ENCODE results near the gene TBCD. TPM values are rescaled to one million over a fixed set of nuclear protein-coding genes. Genes with fewer than 3 reads are reported as not detected.

TBCD gene
- total RNA-seq, 1 experiment from 2014 or later: 173 TPM

DNA sequence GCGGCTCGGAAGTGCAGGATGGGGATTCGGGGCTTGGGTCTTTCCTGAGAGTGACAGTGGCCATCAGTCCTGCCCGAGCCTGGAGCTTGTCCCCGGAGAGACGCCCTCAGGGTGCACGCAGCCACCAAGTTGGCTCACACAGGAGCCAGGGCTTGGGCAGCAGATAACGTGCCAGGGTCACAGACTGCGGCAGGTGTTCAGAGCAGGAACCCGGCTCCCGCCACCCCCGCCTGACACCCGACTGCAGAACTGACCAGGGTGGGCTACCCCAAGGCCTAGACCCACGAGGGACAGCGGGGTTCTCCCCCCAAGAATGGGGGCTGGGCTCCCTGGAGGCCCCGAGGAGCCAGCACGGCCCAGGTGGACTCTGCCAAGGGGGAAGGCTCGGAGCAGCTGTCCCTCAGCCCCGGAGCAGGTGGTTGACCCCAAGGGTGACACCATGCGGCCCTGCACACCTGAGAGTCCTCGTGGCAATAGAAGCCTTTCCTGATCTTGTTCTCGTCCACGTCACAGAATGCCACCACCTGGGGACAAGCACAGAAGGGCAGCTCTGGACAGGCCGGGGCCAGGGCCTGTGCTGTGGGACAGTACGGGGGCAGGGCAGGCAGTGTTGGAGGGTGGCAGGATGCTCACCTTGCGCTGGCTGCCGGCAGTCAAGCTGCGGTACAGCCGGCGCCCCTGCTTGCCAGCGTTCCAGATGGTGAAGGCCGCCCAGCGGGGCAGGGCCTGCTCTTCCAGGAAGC is 205.0 kb downstream of the TBCD start (continued):
- TF ChIP-seq, protein P1, sequence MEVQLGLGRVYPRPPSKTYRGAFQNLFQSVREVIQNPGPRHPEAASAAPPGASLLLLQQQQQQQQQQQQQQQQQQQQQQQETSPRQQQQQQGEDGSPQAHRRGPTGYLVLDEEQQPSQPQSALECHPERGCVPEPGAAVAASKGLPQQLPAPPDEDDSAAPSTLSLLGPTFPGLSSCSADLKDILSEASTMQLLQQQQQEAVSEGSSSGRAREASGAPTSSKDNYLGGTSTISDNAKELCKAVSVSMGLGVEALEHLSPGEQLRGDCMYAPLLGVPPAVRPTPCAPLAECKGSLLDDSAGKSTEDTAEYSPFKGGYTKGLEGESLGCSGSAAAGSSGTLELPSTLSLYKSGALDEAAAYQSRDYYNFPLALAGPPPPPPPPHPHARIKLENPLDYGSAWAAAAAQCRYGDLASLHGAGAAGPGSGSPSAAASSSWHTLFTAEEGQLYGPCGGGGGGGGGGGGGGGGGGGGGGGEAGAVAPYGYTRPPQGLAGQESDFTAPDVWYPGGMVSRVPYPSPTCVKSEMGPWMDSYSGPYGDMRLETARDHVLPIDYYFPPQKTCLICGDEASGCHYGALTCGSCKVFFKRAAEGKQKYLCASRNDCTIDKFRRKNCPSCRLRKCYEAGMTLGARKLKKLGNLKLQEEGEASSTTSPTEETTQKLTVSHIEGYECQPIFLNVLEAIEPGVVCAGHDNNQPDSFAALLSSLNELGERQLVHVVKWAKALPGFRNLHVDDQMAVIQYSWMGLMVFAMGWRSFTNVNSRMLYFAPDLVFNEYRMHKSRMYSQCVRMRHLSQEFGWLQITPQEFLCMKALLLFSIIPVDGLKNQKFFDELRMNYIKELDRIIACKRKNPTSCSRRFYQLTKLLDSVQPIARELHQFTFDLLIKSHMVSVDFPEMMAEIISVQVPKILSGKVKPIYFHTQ (CRISPR knock-in tag; IDR thresholded peaks at IDR 0.05): no peak
- TF ChIP-seq RELA (CRISPR knock-in tag; IDR thresholded peaks at IDR 0.05; ENCODE audit: borderline replicate concordance) (no peak), EMX1 (CRISPR knock-in tag; IDR thresholded peaks at IDR 0.05) (no peak), ESRRA (CRISPR knock-in tag; IDR thresholded peaks at IDR 0.05; ENCODE audit: borderline replicate concordance) (no peak)
- TF ChIP-seq, protein P2, sequence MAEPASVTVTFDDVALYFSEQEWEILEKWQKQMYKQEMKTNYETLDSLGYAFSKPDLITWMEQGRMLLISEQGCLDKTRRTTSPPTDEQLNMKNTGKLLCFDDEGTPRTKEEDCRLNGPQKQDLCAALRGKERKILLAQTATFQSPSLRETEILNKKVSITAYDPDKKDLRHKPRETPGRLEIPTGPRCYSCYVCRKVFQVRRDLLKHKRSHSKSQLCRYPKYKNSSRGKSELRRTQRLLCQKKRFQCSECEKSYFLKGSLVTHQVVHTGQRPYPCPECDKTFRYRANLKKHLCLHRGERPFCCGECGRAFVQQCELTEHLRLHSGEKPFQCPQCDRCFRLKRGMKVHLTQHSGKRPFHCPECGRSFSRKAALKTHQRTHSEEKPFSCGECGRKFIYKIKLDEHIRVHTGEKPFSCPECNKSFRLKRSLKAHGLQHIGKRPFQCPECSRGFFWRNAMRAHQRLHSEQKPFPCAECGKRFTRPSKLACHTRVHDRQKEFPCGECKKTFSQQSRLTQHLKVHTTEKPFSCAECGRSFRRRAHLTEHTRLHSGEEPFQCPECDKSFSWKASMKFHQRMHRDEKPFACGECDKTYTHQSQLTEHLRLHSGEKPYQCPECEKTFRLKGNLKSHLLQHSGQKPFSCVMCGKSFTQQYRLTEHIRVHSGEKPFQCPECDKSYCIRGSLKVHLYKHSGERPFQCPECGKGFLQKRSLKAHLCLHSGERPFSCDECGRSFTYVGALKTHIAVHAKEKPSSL (CRISPR knock-in tag; conservative IDR thresholded peaks at IDR 0.05): no peak
- TF ChIP-seq, protein P3, sequence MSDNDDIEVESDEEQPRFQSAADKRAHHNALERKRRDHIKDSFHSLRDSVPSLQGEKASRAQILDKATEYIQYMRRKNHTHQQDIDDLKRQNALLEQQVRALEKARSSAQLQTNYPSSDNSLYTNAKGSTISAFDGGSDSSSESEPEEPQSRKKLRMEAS (CRISPR knock-in tag; IDR thresholded peaks at IDR 0.05): no peak

DNA sequence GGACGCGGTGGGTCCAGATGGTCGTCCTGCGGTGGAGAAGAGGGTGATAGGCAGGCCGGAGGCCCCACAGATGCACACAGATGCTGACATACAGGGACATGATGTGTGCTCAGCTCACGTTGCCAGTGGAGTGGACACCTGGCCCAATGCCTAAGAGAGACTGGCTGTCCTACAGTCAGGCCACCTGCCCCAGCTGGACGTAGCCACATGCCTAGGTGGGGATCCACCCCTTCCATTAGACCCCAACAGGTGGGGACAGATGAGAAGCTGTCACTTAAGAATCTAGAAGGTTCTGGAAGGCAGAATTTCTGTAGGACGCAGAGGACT is 205.6 kb downstream of the TBCD start:
- H3K4me1 Mint-ChIP-seq: no peaks in the 10 kb centered on the region
- no peak for TF ChIP-seq CREM (CRISPR knock-in tag; IDR thresholded peaks at IDR 0.05)
- TF ChIP-seq FOXP1 (CRISPR knock-in tag; IDR thresholded peaks at IDR 0.05; ENCODE audit: borderline replicate concordance): no peak
- no peak for TF ChIP-seq RORB (CRISPR knock-in tag; IDR thresholded peaks at IDR 0.05)
- no peak for TF ChIP-seq TEAD1 (CRISPR knock-in tag; IDR thresholded peaks at IDR 0.05)
- TF ChIP-seq, protein P4, sequence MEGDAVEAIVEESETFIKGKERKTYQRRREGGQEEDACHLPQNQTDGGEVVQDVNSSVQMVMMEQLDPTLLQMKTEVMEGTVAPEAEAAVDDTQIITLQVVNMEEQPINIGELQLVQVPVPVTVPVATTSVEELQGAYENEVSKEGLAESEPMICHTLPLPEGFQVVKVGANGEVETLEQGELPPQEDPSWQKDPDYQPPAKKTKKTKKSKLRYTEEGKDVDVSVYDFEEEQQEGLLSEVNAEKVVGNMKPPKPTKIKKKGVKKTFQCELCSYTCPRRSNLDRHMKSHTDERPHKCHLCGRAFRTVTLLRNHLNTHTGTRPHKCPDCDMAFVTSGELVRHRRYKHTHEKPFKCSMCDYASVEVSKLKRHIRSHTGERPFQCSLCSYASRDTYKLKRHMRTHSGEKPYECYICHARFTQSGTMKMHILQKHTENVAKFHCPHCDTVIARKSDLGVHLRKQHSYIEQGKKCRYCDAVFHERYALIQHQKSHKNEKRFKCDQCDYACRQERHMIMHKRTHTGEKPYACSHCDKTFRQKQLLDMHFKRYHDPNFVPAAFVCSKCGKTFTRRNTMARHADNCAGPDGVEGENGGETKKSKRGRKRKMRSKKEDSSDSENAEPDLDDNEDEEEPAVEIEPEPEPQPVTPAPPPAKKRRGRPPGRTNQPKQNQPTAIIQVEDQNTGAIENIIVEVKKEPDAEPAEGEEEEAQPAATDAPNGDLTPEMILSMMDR (IDR thresholded peaks at IDR 0.05): no peak
- no peak for TF ChIP-seq ZNF416 (CRISPR knock-in tag; IDR thresholded peaks at IDR 0.05)
- TF ChIP-seq TEAD4 (CRISPR knock-in tag; IDR thresholded peaks at IDR 0.05): no peak
- TF ChIP-seq ZNF263 (CRISPR knock-in tag; IDR thresholded peaks at IDR 0.05; ENCODE audit: low read depth): no peak
- TF ChIP-seq, protein P5, sequence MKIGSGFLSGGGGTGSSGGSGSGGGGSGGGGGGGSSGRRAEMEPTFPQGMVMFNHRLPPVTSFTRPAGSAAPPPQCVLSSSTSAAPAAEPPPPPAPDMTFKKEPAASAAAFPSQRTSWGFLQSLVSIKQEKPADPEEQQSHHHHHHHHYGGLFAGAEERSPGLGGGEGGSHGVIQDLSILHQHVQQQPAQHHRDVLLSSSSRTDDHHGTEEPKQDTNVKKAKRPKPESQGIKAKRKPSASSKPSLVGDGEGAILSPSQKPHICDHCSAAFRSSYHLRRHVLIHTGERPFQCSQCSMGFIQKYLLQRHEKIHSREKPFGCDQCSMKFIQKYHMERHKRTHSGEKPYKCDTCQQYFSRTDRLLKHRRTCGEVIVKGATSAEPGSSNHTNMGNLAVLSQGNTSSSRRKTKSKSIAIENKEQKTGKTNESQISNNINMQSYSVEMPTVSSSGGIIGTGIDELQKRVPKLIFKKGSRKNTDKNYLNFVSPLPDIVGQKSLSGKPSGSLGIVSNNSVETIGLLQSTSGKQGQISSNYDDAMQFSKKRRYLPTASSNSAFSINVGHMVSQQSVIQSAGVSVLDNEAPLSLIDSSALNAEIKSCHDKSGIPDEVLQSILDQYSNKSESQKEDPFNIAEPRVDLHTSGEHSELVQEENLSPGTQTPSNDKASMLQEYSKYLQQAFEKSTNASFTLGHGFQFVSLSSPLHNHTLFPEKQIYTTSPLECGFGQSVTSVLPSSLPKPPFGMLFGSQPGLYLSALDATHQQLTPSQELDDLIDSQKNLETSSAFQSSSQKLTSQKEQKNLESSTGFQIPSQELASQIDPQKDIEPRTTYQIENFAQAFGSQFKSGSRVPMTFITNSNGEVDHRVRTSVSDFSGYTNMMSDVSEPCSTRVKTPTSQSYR (CRISPR knock-in tag; IDR thresholded peaks at IDR 0.05): no peak
- TF ChIP-seq, protein P6, sequence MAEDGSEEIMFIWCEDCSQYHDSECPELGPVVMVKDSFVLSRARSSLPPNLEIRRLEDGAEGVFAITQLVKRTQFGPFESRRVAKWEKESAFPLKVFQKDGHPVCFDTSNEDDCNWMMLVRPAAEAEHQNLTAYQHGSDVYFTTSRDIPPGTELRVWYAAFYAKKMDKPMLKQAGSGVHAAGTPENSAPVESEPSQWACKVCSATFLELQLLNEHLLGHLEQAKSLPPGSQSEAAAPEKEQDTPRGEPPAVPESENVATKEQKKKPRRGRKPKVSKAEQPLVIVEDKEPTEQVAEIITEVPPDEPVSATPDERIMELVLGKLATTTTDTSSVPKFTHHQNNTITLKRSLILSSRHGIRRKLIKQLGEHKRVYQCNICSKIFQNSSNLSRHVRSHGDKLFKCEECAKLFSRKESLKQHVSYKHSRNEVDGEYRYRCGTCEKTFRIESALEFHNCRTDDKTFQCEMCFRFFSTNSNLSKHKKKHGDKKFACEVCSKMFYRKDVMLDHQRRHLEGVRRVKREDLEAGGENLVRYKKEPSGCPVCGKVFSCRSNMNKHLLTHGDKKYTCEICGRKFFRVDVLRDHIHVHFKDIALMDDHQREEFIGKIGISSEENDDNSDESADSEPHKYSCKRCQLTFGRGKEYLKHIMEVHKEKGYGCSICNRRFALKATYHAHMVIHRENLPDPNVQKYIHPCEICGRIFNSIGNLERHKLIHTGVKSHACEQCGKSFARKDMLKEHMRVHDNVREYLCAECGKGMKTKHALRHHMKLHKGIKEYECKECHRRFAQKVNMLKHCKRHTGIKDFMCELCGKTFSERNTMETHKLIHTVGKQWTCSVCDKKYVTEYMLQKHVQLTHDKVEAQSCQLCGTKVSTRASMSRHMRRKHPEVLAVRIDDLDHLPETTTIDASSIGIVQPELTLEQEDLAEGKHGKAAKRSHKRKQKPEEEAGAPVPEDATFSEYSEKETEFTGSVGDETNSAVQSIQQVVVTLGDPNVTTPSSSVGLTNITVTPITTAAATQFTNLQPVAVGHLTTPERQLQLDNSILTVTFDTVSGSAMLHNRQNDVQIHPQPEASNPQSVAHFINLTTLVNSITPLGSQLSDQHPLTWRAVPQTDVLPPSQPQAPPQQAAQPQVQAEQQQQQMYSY (CRISPR knock-in tag; IDR thresholded peaks at IDR 0.05): no peak
- TF ChIP-seq, protein P7, sequence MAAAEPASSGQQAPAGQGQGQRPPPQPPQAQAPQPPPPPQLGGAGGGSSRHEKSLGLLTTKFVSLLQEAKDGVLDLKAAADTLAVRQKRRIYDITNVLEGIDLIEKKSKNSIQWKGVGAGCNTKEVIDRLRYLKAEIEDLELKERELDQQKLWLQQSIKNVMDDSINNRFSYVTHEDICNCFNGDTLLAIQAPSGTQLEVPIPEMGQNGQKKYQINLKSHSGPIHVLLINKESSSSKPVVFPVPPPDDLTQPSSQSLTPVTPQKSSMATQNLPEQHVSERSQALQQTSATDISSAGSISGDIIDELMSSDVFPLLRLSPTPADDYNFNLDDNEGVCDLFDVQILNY (CRISPR knock-in tag; IDR thresholded peaks at IDR 0.05): no peak
- TF ChIP-seq ESRRA (CRISPR knock-in tag; IDR thresholded peaks at IDR 0.05; ENCODE audit: borderline replicate concordance): no peak
- TF ChIP-seq TP53 (CRISPR knock-in tag; IDR thresholded peaks at IDR 0.05): no peak

More for the DNA sequence above, 205.6 kb downstream of the TBCD start:
- Mint-ChIP-seq H3K27me3 (ENCODE audit: low read depth) (peaks cover 8% of the 10 kb centered on the region; the same call in 1 of the 2 replicates), H3K4me3 (no peak overlapping the region), H3K36me3 (peaks cover 49% of the 10 kb centered on the region), H3K27ac (no peak overlapping the region), H3K9me3 (peaks cover 37% of the 10 kb centered on the region)
- DNase-seq (ENCODE audit: low spot score): peak; percentile 3
- ATAC-seq: no peak
- ChIA-PET CTCF (interaction anchor here (0.9 kb wide), 1 partner anchor 289 kb away, joined by 4 read pairs; no protein-coding TSS in a partner anchor), POLR2A (no interaction called here)
